SK-N-SH (cell line): Measurements from ENCODE around the gene HS6ST1. TPM values are rescaled to one million over a fixed set of nuclear protein-coding genes. Genes with fewer than 3 reads are reported as not detected.
A peak's percentile ranks its signal among the peaks of the same experiment; 100 is the strongest.

Experiments
- CTCF ChIA-PET: fragments of 300-600, 350-600 bp; formaldehyde crosslinking; extraction: SDS; loops from one replicate; lab custom pipeline; 2021; lab: Yijun Ruan, JAX
- POLR2A ChIA-PET: fragments of 350-600 bp; sonication (Branson Sonifier 250); formaldehyde crosslinking; extraction: SDS; loops from one replicate; lab custom pipeline; 2020; ENCODE audit warnings: antibody characterized with exemption, inconsistent platforms; lab: Yijun Ruan, JAX
- DNase-seq: peaks from one replicate; pipeline ENCODE4 v3.0.0; 2012
- H2AFZ ChIP-seq: fragments of 200-600 bp; sonication (generic); 2 replicates; pipeline ENCODE4 v1.8.1; 2016; ENCODE audit warnings: antibody characterized with exemption, mild to moderate bottlenecking, low read depth
- H3F3A ChIP-seq: fragments of 200-600 bp; sonication (generic); replicated peaks from 2 replicates; pipeline ENCODE3; 2016; ENCODE audit warnings: antibody characterized with exemption, mild to moderate bottlenecking; ENCODE audit not compliant: insufficient read depth
- H3K27ac ChIP-seq, 2 experiments: fragments of 200-500 bp in 1 of 2; fragments of 200-600 bp in 1 of 2; sonication (Bioruptor generic) in 1 of 2; sonication (generic), shearing (Covaris generic) in 1 of 2; 2 replicates each; pipeline versions ENCODE4 v1.5.1 to v1.6.1; 2014 to 2016; ENCODE audit warnings: low read depth in 2 of 2, inconsistent platforms in 1 of 2, low read length in 1 of 2, mild to moderate bottlenecking in 1 of 2, mixed read lengths in 1 of 2
- H3K27me3 ChIP-seq: fragments of 200-600 bp; sonication (generic), shearing (Covaris generic); 2 replicates; pipeline ENCODE4 v1.6.1; 2016; ENCODE audit warnings: mixed run types; ENCODE audit not compliant: insufficient read depth
- H3K36me3 ChIP-seq, 2 experiments: fragments of 200-500 bp in 1 of 2; fragments of 200-600 bp in 1 of 2; sonication (Bioruptor generic) in 1 of 2; sonication (generic) in 1 of 2; replicated peaks in 1 of 2; 2 replicates each; pipeline versions ENCODE3 to v1.5.1; 2014 to 2016; ENCODE audit warnings: low read length in 1 of 2, mild to moderate bottlenecking in 1 of 2; ENCODE audit not compliant: insufficient read depth in 2 of 2, control insufficient read depth in 1 of 2
- H3K4me1 ChIP-seq, 2 experiments: fragments of 200-500 bp in 1 of 2; fragments of 200-600 bp in 1 of 2; sonication (Bioruptor generic) in 1 of 2; sonication (generic), shearing (Covaris generic) in 1 of 2; 2 replicates each; pipeline versions ENCODE4 v1.5.1 to v1.6.1; 2014 to 2016; ENCODE audit warnings: low read depth in 1 of 2, low read length in 1 of 2, mixed run types in 1 of 2; ENCODE audit not compliant: insufficient read depth in 2 of 2, control insufficient read depth in 1 of 2
- H3K4me2 ChIP-seq: fragments of 200-600 bp; sonication (generic), shearing (Covaris generic); 2 replicates; pipeline ENCODE4 v1.6.1; 2017; ENCODE audit warnings: mixed run types
- H3K4me3 ChIP-seq, 2 experiments: fragments of 200-500 bp in 1 of 2; fragments of 200-600 bp in 1 of 2; sonication (Bioruptor generic) in 1 of 2; sonication (generic), shearing (Covaris generic) in 1 of 2; 2 replicates each; pipeline versions ENCODE4 v1.5.1 to v1.8.1; 2014 to 2016; ENCODE audit warnings: low read depth in 2 of 2, inconsistent platforms in 1 of 2, low read length in 1 of 2, mild to moderate bottlenecking in 1 of 2, mixed read lengths in 1 of 2, moderate library complexity in 1 of 2
- H3K79me2 ChIP-seq: fragments of 200-600 bp; sonication (generic); 2 replicates; pipeline ENCODE4 v1.8.1; 2017; ENCODE audit warnings: mild to moderate bottlenecking; ENCODE audit not compliant: insufficient read depth
- H3K9ac ChIP-seq: fragments of 200-600 bp; sonication (generic); 2 replicates; pipeline ENCODE4 v1.6.1; 2017; ENCODE audit warnings: mixed run types
- H3K9me2 ChIP-seq: fragments of 200-600 bp; sonication (generic); 2 replicates; pipeline ENCODE4 v1.6.1; 2017; ENCODE audit warnings: mixed run types
- H3K9me3 ChIP-seq: fragments of 200-600 bp; sonication (generic); 2 replicates; pipeline ENCODE4 v1.6.1; 2017; ENCODE audit warnings: mixed run types, mild to moderate bottlenecking, moderate library complexity
- H4K20me1 ChIP-seq: fragments of 200-600 bp; sonication (generic); 2 replicates; pipeline ENCODE4 v1.6.1; 2017; ENCODE audit warnings: mild to moderate bottlenecking, mixed run types; ENCODE audit not compliant: insufficient read depth
- ELF1 ChIP-seq: IDR thresholded peaks from 2 replicates; pipeline ENCODE4 v1.4.0; 2012
- EP300 ChIP-seq, 2 experiments: IDR thresholded peaks; 2 replicates each; pipeline versions ENCODE4 v1.4.0 to v1.6.1; 2012; ENCODE audit warnings: borderline replicate concordance in 1 of 2, low read depth in 1 of 2, low read length in 1 of 2
- EZH2phosphoT487 ChIP-seq: fragments of 200-600 bp; sonication (generic); IDR thresholded peaks from 2 replicates; pipeline ENCODE4 v1.6.1; 2017; ENCODE audit warnings: low read depth, mixed run types, mild to moderate bottlenecking, antibody characterized with exemption, moderate library complexity, borderline replicate concordance
- FOSL2 ChIP-seq: IDR thresholded peaks from 2 replicates; pipeline ENCODE4 v1.4.0; 2012; ENCODE audit warnings: low read depth, mild to moderate bottlenecking, moderate library complexity, borderline replicate concordance
- GABPA ChIP-seq: IDR thresholded peaks from 2 replicates; pipeline ENCODE4 v1.4.0; 2012; ENCODE audit warnings: low read depth, mild to moderate bottlenecking
- GATA2 ChIP-seq: sonication (generic); formaldehyde crosslinking; IDR thresholded peaks from 2 replicates; pipeline ENCODE4 v1.5.0; 2020; ENCODE audit warnings: mild to moderate bottlenecking, missing genetic modification reagents
- NFIC ChIP-seq: IDR thresholded peaks from 2 replicates; pipeline ENCODE4 v1.4.0; 2012; ENCODE audit warnings: borderline replicate concordance
- NRF1 ChIP-seq: IDR thresholded peaks from 2 replicates; pipeline ENCODE4 v1.6.1; 2012; ENCODE audit warnings: low read depth, mild to moderate bottlenecking, low read length
- POLR2AphosphoS5 ChIP-seq: IDR thresholded peaks from 2 replicates; pipeline ENCODE4 v1.6.1; 2012; ENCODE audit warnings: low read depth, low read length
- RFX5 ChIP-seq: IDR thresholded peaks from 2 replicates; pipeline ENCODE4 v1.6.1; 2012; ENCODE audit warnings: mild to moderate bottlenecking, improper control_type of control experiment, low read length
- RXRA ChIP-seq: IDR thresholded peaks from 2 replicates; pipeline ENCODE4 v1.4.0; 2012; ENCODE audit warnings: low read depth, mild to moderate bottlenecking, borderline replicate concordance
- SIN3A ChIP-seq: IDR thresholded peaks from 2 replicates; pipeline ENCODE4 v1.6.1; 2012; ENCODE audit warnings: low read depth, mild to moderate bottlenecking, low read length, moderate library complexity, borderline replicate concordance
- SMC3 ChIP-seq: IDR thresholded peaks from 2 replicates; pipeline ENCODE4 v1.6.1; 2012; ENCODE audit warnings: low read depth, low read length, improper control_type of control experiment
- TAF1 ChIP-seq: IDR thresholded peaks from 2 replicates; pipeline ENCODE4 v1.6.1; 2012; ENCODE audit warnings: low read depth, mild to moderate bottlenecking, low read length, moderate library complexity, borderline replicate concordance
- TEAD4 ChIP-seq: IDR thresholded peaks from 2 replicates; pipeline ENCODE4 v1.4.0; 2012; ENCODE audit warnings: mild to moderate bottlenecking, borderline replicate concordance; ENCODE audit not compliant: insufficient read depth
- YY1 ChIP-seq: IDR thresholded peaks from 2 replicates; pipeline ENCODE4 v1.4.0; 2012; ENCODE audit warnings: low read depth, mild to moderate bottlenecking
- WGBS: methylation state at CpG from one replicate; pipeline ENCODE4 v1.1.6; 2017; ENCODE audit warnings: low lambda C conversion rate; 5-methylcytosine and 5-hydroxymethylcytosine counted together
- polyA plus RNA-seq, 3 experiments: library from polyadenylated mRNA; depleted of rRNA; stranded (reverse); fragments of >200 nt; gene quantifications; 2 replicates each; pipeline ENCODE4 v1.2.3, GENCODE V29; 2012
- TF ChIP-seq, protein P1 (sequence below): IDR thresholded peaks from 2 replicates; pipeline ENCODE4 v1.4.0; 2012; ENCODE audit warnings: low read depth, borderline replicate concordance
- TF ChIP-seq, protein P2 (sequence below): fragments of 200-600 bp; sonication (generic); IDR thresholded peaks from 2 replicates; pipeline ENCODE4 v1.6.1; 2017; ENCODE audit warnings: antibody characterized with exemption, mild to moderate bottlenecking, moderate library complexity
- TF ChIP-seq, protein P3 (sequence below): IDR thresholded peaks from 2 replicates; pipeline ENCODE4; 2012
- TF ChIP-seq, protein P4 (sequence below): IDR thresholded peaks from 2 replicates; pipeline ENCODE4 v1.6.1; 2012; ENCODE audit warnings: mild to moderate bottlenecking, low read depth, low read length, moderate library complexity

HS6ST1 gene
- polyA plus RNA-seq, 1 of the 3 experiments (the other 2 are of a cell fraction), result 5.9 TPM

DNA sequence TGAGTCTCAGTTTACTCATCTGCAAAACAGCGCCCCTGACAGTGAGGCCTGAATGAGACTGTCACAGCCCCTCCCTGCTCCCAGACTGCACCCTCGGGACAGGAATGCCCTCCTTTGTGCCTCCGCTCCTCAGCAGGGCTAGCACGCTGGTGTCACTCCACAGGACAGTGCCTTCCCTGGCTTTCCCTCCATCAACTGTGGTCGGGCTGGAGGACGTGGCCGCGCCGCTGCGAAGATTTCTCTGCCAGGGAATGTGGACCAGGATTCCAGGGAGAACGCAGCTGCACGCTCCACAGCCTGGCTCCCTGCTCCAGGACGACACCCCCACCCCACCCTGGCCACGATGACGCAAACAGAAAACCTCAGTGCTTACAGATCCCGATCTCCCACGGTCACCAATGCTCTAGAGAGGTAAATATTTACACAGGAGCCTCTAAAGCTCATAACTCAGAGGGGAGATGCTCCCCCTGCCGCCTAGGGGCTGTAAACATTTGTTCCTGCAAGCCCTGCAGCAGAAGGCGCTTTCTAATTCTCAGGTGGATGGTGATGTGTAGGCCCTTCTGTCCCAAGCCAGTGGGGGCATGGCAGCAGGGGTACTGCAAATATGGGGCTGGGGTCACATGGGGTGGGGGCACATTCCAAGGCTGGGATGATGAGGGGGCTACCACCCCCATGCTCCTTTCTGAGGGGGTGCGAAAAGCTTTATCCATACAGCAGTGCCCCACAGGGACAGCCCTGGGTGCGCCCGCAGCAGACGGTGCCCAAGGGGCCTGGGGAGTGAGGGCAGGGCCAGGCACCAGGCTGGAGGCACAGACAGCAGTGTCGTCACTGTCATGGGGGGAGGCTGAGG lies 12.4 kb downstream of the HS6ST1 start (continued):
- TF ChIP-seq NFIC (no peak), SMC3 (no peak), ELF1 (no peak), EZH2phosphoT487 (no peak), GABPA (no peak), SIN3A (no peak), FOSL2 (no peak), TEAD4 (no peak), YY1 (no peak), NRF1 (no peak), POLR2AphosphoS5 (no peak)
- TF ChIP-seq, protein P1, sequence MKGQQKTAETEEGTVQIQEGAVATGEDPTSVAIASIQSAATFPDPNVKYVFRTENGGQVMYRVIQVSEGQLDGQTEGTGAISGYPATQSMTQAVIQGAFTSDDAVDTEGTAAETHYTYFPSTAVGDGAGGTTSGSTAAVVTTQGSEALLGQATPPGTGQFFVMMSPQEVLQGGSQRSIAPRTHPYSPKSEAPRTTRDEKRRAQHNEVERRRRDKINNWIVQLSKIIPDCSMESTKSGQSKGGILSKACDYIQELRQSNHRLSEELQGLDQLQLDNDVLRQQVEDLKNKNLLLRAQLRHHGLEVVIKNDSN, result no peak
- TF ChIP-seq, protein P2, sequence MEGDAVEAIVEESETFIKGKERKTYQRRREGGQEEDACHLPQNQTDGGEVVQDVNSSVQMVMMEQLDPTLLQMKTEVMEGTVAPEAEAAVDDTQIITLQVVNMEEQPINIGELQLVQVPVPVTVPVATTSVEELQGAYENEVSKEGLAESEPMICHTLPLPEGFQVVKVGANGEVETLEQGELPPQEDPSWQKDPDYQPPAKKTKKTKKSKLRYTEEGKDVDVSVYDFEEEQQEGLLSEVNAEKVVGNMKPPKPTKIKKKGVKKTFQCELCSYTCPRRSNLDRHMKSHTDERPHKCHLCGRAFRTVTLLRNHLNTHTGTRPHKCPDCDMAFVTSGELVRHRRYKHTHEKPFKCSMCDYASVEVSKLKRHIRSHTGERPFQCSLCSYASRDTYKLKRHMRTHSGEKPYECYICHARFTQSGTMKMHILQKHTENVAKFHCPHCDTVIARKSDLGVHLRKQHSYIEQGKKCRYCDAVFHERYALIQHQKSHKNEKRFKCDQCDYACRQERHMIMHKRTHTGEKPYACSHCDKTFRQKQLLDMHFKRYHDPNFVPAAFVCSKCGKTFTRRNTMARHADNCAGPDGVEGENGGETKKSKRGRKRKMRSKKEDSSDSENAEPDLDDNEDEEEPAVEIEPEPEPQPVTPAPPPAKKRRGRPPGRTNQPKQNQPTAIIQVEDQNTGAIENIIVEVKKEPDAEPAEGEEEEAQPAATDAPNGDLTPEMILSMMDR, result no peak
- TF ChIP-seq, protein P3, sequence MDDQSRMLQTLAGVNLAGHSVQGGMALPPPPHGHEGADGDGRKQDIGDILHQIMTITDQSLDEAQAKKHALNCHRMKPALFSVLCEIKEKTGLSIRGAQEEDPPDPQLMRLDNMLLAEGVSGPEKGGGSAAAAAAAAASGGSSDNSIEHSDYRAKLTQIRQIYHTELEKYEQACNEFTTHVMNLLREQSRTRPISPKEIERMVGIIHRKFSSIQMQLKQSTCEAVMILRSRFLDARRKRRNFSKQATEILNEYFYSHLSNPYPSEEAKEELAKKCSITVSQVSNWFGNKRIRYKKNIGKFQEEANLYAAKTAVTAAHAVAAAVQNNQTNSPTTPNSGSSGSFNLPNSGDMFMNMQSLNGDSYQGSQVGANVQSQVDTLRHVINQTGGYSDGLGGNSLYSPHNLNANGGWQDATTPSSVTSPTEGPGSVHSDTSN, result no peak

DNA sequence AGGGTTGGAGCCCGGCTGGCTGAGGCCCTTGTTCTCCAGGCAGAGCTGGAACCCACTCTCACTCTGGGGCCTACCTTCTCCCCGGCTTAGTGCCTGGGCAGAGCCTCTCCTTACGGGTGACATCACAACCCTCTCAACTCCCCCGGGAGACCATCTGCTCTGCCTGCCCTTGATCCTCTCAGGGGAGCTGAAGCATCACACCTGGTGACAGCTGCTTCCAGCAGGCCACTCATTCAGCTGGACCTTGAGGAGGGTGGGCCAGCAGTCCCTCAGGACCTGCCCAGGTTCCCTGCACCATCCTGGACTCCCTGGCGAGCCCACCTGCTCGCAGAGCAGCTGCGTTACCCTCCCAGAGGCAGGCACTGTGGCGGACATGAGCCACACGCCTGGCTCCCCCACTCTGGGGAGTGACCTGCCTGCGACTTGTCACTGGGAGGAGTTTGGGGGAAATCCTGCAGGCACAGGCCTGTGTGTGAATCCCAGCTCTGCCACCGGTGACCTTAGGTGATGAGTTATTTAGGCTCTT lies 13.1 kb downstream of the HS6ST1 start:
- DNase-seq, result no peak
- H3F3A ChIP-seq, result no peaks in the 10 kb centered on the region
- no peaks in the 10 kb centered on the region for H3K36me3 ChIP-seq
- no peak overlapping the region for H3K4me3 ChIP-seq
- H3K9ac ChIP-seq, result peak overlapping the region; percentile 67
- H3K27me3 ChIP-seq, result no peaks in the 10 kb centered on the region
- peak overlapping the region; percentile 37; the same call in 1 of the 2 replicates for H2AFZ ChIP-seq
- H3K79me2 ChIP-seq, result no peaks in the 10 kb centered on the region
- H3K9me3 ChIP-seq, result no peaks in the 10 kb centered on the region
- no peaks in the 10 kb centered on the region for H4K20me1 ChIP-seq
- H3K4me1 ChIP-seq, result peaks cover 22 to 100% of the 10 kb centered on the region in 2 experiments
- peak overlapping the region; percentile 68 for H3K4me2 ChIP-seq
- no peak for TF ChIP-seq RXRA
- no peak for TF ChIP-seq EP300 (IDR thresholded peaks at IDR 0.05; ENCODE audit: borderline replicate concordance in 1 of 2, low read depth in 1 of 2, low read length in 1 of 2)
- no peak for TF ChIP-seq TAF1
- TF ChIP-seq, protein P4, sequence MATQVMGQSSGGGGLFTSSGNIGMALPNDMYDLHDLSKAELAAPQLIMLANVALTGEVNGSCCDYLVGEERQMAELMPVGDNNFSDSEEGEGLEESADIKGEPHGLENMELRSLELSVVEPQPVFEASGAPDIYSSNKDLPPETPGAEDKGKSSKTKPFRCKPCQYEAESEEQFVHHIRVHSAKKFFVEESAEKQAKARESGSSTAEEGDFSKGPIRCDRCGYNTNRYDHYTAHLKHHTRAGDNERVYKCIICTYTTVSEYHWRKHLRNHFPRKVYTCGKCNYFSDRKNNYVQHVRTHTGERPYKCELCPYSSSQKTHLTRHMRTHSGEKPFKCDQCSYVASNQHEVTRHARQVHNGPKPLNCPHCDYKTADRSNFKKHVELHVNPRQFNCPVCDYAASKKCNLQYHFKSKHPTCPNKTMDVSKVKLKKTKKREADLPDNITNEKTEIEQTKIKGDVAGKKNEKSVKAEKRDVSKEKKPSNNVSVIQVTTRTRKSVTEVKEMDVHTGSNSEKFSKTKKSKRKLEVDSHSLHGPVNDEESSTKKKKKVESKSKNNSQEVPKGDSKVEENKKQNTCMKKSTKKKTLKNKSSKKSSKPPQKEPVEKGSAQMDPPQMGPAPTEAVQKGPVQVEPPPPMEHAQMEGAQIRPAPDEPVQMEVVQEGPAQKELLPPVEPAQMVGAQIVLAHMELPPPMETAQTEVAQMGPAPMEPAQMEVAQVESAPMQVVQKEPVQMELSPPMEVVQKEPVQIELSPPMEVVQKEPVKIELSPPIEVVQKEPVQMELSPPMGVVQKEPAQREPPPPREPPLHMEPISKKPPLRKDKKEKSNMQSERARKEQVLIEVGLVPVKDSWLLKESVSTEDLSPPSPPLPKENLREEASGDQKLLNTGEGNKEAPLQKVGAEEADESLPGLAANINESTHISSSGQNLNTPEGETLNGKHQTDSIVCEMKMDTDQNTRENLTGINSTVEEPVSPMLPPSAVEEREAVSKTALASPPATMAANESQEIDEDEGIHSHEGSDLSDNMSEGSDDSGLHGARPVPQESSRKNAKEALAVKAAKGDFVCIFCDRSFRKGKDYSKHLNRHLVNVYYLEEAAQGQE, result no peak
- no peak for TF ChIP-seq GABPA
- TF ChIP-seq GATA2 (CRISPR knock-in tag), result no peak
- TF ChIP-seq RFX5, result no peak
- TF ChIP-seq TEAD4, result no peak
- CTCF ChIA-PET, result interaction anchor here (1.5 to 1.9 kb wide), 3 partner anchors 10 to 242 kb away, joined by 3 to 6 read pairs (median 5); no protein-coding TSS in a partner anchor
- no peaks in the 10 kb centered on the region for H3K9me2 ChIP-seq
- POLR2A ChIA-PET, result no interaction called here
- 33% methylated on average over 1 of the region's 11 CpGs for WGBS
- peak overlapping the region; percentile 70 to 86 for H3K27ac ChIP-seq
